GM21447 (cell line): ENCODE results near the gene FAM174C.
A peak's percentile ranks its signal among the peaks of the same experiment; 100 is the strongest.

Experiments
- ATAC-seq: cut with Tn5 transposase; IDR thresholded peaks from one replicate; pipeline ENCODE4 v1.9.1; 2021; ENCODE audit not compliant: unreplicated experiment

FAM174C gene

GRCh38 chr19:1275260-1275975 lies at the start of gene FAM174C:
Gene FAM174C, plus strand, starts transcription at chr19:1275530. Its CDS starts 20 bp downstream, at chr19:1275550.
- ATAC-seq = peak; percentile 68

GRCh38 chr19:1226227-1226518 lies 49.2 kb upstream of the FAM174C start:
- ATAC-seq = no peak

- ATAC-seq = no peak
Measured at GRCh38 chr19:1226522-1227303, 48.6 kb upstream of the FAM174C start.

- ATAC-seq = no peak
Measured at GRCh38 chr19:1227304-1228054, 47.9 kb upstream of the FAM174C start.

GRCh38 chr19:1228161-1228957 lies 47.0 kb upstream of the FAM174C start:
- no peak for ATAC-seq

- no peak for ATAC-seq
Measured at GRCh38 chr19:1229056-1229923, 46.0 kb upstream of the FAM174C start.

- no peak for ATAC-seq
Measured at GRCh38 chr19:1229924-1230782, 45.2 kb upstream of the FAM174C start.

- ATAC-seq = no peak
Measured at GRCh38 chr19:1230783-1231489, 44.4 kb upstream of the FAM174C start.

- ATAC-seq = no peak
Measured at GRCh38 chr19:1231729-1232637, 43.3 kb upstream of the FAM174C start.

GRCh38 chr19:1232652-1233072 lies 42.7 kb upstream of the FAM174C start:
- ATAC-seq = no peak

- no peak for ATAC-seq
Measured at GRCh38 chr19:1233115-1233667, 42.1 kb upstream of the FAM174C start.

- no peak for ATAC-seq
Measured at GRCh38 chr19:1234051-1234954, 41.0 kb upstream of the FAM174C start.

GRCh38 chr19:1234955-1235380 lies 40.4 kb upstream of the FAM174C start:
- ATAC-seq = no peak

- ATAC-seq = no peak
Measured at GRCh38 chr19:1235625-1236538, 39.4 kb upstream of the FAM174C start.

GRCh38 chr19:1236576-1236975 lies 38.8 kb upstream of the FAM174C start:
- ATAC-seq = no peak
